GM10248 (cell line): Measurements from ENCODE around the gene POLR2E.

Source experiments
- CTCF ChIA-PET: fragments of 300-600 bp; sonication (Branson Sonifier 250); formaldehyde crosslinking; extraction: SDS; loops from one replicate; lab custom pipeline; 2021; ENCODE audit warnings: antibody characterized with exemption; lab: Yijun Ruan, JAX
- POLR2A ChIA-PET: fragments of 350-650 bp; sonication (Branson Sonifier 250); formaldehyde crosslinking; extraction: SDS; loops from one replicate; lab custom pipeline; 2020; ENCODE audit warnings: antibody characterized with exemption; lab: Yijun Ruan, JAX
- DNase-seq: peaks from one replicate; pipeline ENCODE4 v3.0.0; 2012; ENCODE audit errors: extremely low spot score
- CTCF ChIP-seq: IDR thresholded peaks from 2 replicates; pipeline ENCODE4 v1.5.1; 2012; ENCODE audit warnings: mild to moderate bottlenecking, low read depth; ENCODE audit errors: extremely low read depth, missing control alignments, control extremely low read depth

POLR2E gene

DNA sequence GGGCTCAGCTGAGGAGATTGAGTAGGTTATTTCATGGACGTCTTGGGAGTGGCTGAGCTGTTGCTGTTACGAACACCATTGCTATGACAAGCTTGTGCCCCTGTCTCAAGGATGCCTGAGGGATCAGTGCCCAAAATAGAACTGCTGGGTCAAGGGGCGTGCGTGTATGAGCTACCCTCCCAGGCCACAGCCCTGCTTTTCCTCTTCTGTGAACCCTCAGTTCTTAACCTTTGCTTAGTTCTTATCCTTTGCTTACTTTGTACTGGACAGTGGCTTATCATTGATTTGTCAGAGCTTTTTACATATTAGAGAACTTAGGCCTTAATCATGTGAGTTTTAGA is 19.2 kb downstream of the POLR2E start:
- POLR2A ChIA-PET: interaction anchor here (1.0 to 1.6 kb wide), 2 partner anchors 9 to 18 kb away, joined by 4 to 5 read pairs; partner anchors contain the start of gene ARHGAP45
- no peak for DNase-seq
- no peak for TF ChIP-seq CTCF
- CTCF ChIA-PET: interaction anchor here (0.8 to 2.0 kb wide), 5 partner anchors 9 to 38 kb away, joined by 3 to 5 read pairs (median 5); partner anchors contain the start of gene ARHGAP45

- TF ChIP-seq CTCF: no peak
- POLR2A ChIA-PET: interaction anchor here (0.6 to 1.6 kb wide), 8 partner anchors 9 to 194 kb away, joined by 3 to 5 read pairs (median 4); no protein-coding TSS in a partner anchor
- peak; percentile 94 for DNase-seq
- CTCF ChIA-PET: interaction anchor here (1.3 to 1.4 kb wide), 3 partner anchors 10 to 56 kb away, joined by 3 to 5 read pairs (median 3); no protein-coding TSS in a partner anchor
These were observed 20.5 kb downstream of the POLR2E start for GRCh38 chr19:1074544-1075283.

DNA sequence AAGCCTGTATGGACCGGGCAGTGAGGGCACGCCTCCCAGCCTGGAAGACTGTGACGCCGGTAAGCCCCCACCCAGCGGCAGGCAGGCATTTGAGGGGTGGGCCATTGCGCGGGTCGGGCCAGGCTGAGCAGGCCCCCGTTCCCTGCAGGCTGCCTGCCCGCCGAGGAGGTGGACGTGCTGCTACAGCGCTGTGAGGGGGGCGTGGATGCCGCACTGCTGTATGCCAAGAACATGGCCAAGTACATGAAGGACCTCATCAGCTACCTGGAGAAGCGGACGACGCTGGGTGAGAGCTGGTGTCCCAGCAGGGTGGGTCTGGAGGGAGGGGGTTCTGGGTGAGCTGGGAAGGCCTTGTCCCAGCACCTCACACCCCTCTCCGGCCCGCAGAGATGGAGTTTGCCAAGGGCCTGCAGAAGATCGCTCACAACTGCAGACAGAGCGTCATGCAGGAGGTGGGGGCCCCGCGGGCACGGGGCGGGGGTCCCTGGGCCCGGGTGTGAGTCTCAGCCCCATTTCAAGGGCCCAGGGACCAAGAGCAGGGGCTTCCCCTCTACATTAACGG is 21.1 kb downstream of the POLR2E start:
- POLR2A ChIA-PET: interaction anchor here (0.8 to 1.5 kb wide), 3 partner anchors 29 to 195 kb away, joined by 3 to 5 read pairs (median 4); no protein-coding TSS in a partner anchor
- TF ChIP-seq CTCF: no peak
- DNase-seq: no peak
- CTCF ChIA-PET: interaction anchor here (1.3 to 1.4 kb wide), 2 partner anchors 39 to 57 kb away, joined by 3 read pairs; no protein-coding TSS in a partner anchor

DNA sequence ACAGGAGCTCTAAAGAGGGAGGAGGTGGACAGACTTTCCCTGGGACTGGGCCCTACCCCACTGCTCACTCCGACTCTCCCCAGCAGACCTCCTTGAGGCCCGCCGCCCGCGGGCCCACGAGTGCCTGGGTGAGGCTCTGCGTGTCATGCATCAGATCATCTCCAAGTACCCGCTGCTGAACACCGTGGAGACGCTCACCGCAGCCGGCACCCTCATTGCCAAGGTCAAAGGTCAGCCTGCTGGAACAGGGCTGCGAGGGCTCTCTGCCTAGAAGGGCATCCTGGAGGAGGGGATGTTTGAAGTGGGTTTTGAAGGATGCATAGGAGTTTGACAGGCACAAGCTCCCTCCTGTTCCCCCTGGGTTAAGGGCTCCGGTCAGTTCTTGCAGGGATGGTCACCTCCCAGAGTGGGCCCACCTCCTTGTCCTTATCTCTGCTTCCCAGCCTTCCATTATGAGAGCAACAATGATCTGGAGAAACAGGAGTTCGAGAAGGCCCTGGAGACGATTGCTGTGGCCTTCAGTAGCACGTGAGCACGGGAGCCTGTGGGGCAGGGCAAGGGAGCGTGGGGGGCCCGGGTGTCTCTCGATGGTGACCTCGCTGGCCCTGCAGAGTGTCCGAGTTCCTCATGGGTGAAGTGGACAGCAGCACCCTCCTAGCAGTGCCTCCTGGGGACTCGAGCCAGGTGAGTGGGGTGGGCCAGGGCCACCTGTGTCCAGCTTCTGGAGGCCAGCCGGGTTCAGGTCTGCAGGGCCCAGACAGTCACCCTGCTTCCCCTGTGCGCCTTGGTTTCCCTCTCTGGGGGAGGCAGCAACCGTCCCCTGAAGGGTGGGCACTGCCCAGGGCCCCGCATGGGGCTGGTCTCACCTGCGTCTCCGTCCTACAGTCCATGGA is 21.9 kb downstream of the POLR2E start:
- ChIA-PET POLR2A (interaction anchor here (0.5 kb wide), 1 partner anchor 25 kb away, joined by 4 read pairs; no protein-coding TSS in a partner anchor), CTCF (interaction anchor here (1.3 kb wide), 1 partner anchor 57 kb away, joined by 3 read pairs; no protein-coding TSS in a partner anchor)
- DNase-seq: no peak
- TF ChIP-seq CTCF: no peak

GRCh38 chr19:1072371-1073015 is 22.7 kb downstream of the POLR2E start:
- no peak for DNase-seq
- ChIA-PET CTCF (no interaction called here), POLR2A (no interaction called here)
- TF ChIP-seq CTCF: no peak
